Activated CD4-positive, alpha-beta T cell treated with anti-CD3 and anti-CD28 coated beads for 36 hours (primary cell): Measurements from ENCODE around the gene CD320. TPM values are rescaled to one million over a fixed set of nuclear protein-coding genes. Genes with fewer than 3 reads are reported as not detected.
A peak's percentile ranks its signal among the peaks of the same experiment; 100 is the strongest.
"Not testable (repeated sequence)": the region's sequence is repeated elsewhere in the genome, so short reads cannot be mapped to it uniquely, and the experiment has no call there.

Source experiments
- ATAC-seq: fragments of 200-7000 bp; cut with Tn5 transposase; one replicate; pipeline ENCODE4 v1.10.0; 2021; ENCODE audit warnings: mild to moderate bottlenecking, moderate library complexity
- CTCF ChIA-PET: fragments of 350-600 bp; sonication (Branson Sonifier 250); formaldehyde crosslinking; loops from one replicate; lab custom pipeline; 2021; ENCODE audit warnings: antibody characterized with exemption; lab: Charles Lee
- POLR2A ChIA-PET: fragments of 350-600 bp; sonication (Branson Sonifier 250); formaldehyde crosslinking; loops from one replicate; lab custom pipeline; 2021; ENCODE audit warnings: antibody characterized with exemption, inconsistent platforms; lab: Charles Lee
- DNase-seq: peaks from one replicate; pipeline ENCODE4 v3.0.0-alpha.2; 2020
- H3K27ac Mint-ChIP-seq: one replicate; pipeline ENCODE4 v1.8.0; 2021; ENCODE audit warnings: mixed read lengths
- H3K27me3 Mint-ChIP-seq: one replicate; pipeline ENCODE4 v1.8.0; 2021; ENCODE audit warnings: mixed read lengths
- H3K36me3 Mint-ChIP-seq: one replicate; pipeline ENCODE4 v1.8.0; 2021; ENCODE audit warnings: low read depth, mixed read lengths
- H3K4me1 Mint-ChIP-seq: one replicate; pipeline ENCODE4 v1.8.0; 2021; ENCODE audit warnings: mixed read lengths
- H3K4me3 Mint-ChIP-seq: one replicate; pipeline ENCODE4 v1.8.0; 2021; ENCODE audit warnings: mild to moderate bottlenecking, moderate library complexity, mixed read lengths
- H3K9me3 Mint-ChIP-seq: one replicate; pipeline ENCODE4 v1.8.0; 2021; ENCODE audit warnings: low read depth, mixed read lengths
- intact Hi-C, 2 experiments: fragments of 100-400 bp; cut with DNase I in 1 of 2; cut with micrococcal nuclease in 1 of 2; formaldehyde crosslinking; loops; one replicate each; pipeline versions ENCODE4 v1.14.2 to v1.15.1; 2022 to 2024; cut with DNase I, micrococcal nuclease
- total RNA-seq, 2 experiments: library from RNA; stranded (reverse); gene quantifications; one replicate each; pipeline ENCODE4 v1.2.3, GENCODE V29; 2021

The CD320 gene
- total RNA-seq: 10 to 100 TPM; 39.9 to 41.4 TPM

DNA sequence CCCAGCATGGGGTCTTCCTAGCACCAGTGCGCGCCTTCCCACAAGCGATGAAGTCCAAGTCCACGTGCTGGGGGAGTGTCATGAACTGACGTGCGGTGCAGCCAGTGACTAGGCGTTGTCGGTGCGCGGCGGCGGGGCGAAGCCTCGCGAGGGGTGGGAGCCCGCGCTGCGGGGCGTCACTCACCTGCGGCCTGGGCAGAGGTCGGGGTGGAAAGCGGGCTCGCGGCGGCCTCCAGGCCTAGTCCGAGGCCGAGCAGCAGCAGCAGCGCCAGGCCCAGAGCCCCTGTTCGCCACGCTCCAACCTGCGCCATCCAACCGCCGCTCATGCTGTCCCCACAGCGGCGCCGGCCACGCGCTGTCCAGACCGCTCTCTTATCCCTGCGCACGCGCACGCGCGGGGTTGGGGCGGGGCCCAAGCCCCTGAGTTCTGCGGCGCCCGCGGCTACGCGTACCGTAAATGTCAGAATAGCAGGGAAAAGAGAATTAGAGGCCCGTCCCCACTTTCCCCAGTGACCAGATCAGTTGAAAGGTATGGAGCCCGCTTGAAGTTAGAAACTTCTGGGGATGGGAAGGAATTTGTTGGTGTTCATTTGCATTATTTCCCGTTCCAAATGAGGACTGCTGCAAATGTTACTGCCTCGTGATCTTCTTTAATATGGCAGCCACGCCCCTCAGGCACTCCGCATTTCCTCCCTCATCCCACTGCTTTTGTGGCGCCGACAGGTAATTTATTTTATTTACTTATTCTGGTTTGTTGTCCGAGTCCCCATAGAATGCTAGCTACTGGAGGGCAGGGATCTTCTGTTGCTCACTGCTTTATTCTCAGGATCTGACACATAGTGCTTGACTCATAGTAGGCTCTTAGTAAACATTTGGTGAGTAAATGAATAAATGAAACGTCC is at the start of gene CD320:
Gene CD320 (minus strand): TSS at position 394 of the 902 bp plus-strand sequence. CDS start 68 bp downstream, at position 326.
- CTCF ChIA-PET: interaction anchor here (0.7 to 1.2 kb wide), 3 partner anchors 12 to 42 kb away, joined by 3 to 4 read pairs (median 3); partner anchors contain the start of gene KANK3

DNA sequence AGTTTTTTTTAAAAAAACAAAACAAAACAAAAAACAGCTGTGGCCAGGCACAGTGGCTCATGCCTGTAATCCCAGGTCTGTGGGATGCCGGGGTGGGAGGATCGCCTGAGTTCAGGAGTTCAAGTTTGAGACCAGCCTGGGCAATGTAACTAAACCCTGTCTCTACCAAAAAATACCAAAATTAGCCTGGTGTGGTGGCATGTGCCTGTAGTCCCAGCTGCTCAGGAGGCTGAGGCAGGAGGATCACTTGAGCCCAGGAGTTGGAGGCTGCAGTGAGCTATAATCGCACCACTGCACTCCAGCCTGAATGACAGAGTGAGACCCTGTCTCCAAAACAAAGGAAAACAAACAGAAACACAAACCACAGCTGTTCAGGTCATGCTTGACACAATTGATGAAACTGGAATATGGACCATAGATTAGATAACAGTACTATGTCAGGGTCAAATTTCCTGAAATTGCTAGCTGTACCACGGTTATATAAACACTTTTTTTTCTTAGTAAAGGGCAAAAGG is 48.9 kb upstream of the CD320 start:
- peaks cover 6% of the 10 kb centered on the region for H3K27me3 Mint-ChIP-seq
- H3K36me3 Mint-ChIP-seq: no peaks in the 10 kb centered on the region
- ChIA-PET POLR2A (interaction anchor here (0.6 kb wide), 1 partner anchor 9 kb away, joined by 8 read pairs; no protein-coding TSS in a partner anchor), CTCF (interaction anchor here (0.6 to 1.5 kb wide), 5 partner anchors 21 to 307 kb away, joined by 3 read pairs; no protein-coding TSS in a partner anchor)
- intact Hi-C loops: loop anchor here in 1 of 2 experiments (10.0 kb wide), 1 partner anchor 148 kb away; the partner anchor contains the start of gene PRAM1
- no peak overlapping the region for H3K4me3 Mint-ChIP-seq
- DNase-seq (no peak), ATAC-seq (no peak)
- H3K4me1 Mint-ChIP-seq: peaks cover 10% of the 10 kb centered on the region
- no peaks in the 10 kb centered on the region for H3K9me3 Mint-ChIP-seq
- H3K27ac Mint-ChIP-seq: no peak overlapping the region

More for the DNA sequence above, at the start of gene CD320:
- DNase-seq: peak; percentile 90
- ATAC-seq: peak; percentile 91
- Mint-ChIP-seq H3K9me3 (no peaks in the 10 kb centered on the region), H3K27ac (peak within 1 kb of the TSS; percentile 79), H3K36me3 (peaks cover 33% of the 10 kb centered on the region), H3K4me3 (peak within 1 kb of the TSS; percentile 90), H3K4me1 (peaks cover 34% of the 10 kb centered on the region), H3K27me3 (no peaks in the 10 kb centered on the region)
- intact Hi-C loops: loop anchor here (1.0 to 5.0 kb wide), 3 partner anchors 13 to 82 kb away; partner anchors contain the start of genes NDUFA7 (in 2 of the 2), RAB11B (in 2 of the 2) and RPS28 (in 2 of the 2)
- POLR2A ChIA-PET: no interaction called here

DNA sequence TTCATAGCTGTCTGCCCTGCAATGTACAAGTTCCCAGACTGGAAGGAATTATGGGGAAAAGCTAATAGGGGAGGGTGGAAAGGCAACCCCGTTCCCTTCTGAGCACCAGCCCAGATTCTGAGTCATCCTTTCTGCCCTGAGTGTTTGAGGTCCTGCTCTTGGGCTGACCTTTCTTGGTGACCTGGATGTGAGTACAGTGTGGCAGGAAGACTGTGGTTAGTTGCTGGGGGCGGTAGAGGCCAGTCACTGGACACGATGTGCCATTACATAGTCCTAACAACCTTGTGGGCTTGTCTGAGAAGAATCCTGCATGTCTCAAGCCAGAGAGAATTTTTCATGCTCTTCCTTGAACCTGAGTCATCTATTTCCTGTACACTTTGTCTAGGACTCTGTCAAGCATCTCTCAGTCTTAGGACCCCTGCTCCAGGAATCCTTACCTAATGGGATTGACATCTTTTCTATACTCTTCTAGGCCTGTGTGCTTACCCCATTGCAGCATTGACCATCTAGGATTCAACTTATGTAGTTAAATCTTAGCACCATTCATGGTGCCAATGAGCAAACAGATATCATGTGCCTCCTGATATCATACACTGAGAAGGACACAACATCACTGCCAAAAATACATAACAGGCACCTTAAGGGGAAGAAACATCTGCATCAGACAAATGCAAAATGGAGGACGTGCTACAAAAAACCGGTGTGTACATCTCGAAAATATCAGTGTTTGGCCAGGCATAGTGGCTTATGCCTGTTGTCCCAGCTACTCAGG is 47.7 kb upstream of the CD320 start:
- H3K27me3 Mint-ChIP-seq: peaks cover 9% of the 10 kb centered on the region
- ATAC-seq (no peak), DNase-seq (no peak)
- H3K36me3 Mint-ChIP-seq: no peaks in the 10 kb centered on the region
- peaks cover 6% of the 10 kb centered on the region for H3K4me1 Mint-ChIP-seq
- H3K27ac Mint-ChIP-seq: no peak overlapping the region
- H3K9me3 Mint-ChIP-seq: no peaks in the 10 kb centered on the region
- POLR2A ChIA-PET: interaction anchor here (0.6 kb wide), 1 partner anchor 122 kb away, joined by 3 read pairs; no protein-coding TSS in a partner anchor
- H3K4me3 Mint-ChIP-seq: no peak overlapping the region
- intact Hi-C loops: loop anchor here (2.0 to 10.0 kb wide), 2 partner anchors 149 to 225 kb away; partner anchors contain the start of gene PRAM1 (in 1 of the 2)
- CTCF ChIA-PET: interaction anchor here (0.7 to 3.8 kb wide), 7 partner anchors 9 to 223 kb away, joined by 3 to 37 read pairs (median 10); partner anchors contain the start of genes ANGPTL4 and KANK3

DNA sequence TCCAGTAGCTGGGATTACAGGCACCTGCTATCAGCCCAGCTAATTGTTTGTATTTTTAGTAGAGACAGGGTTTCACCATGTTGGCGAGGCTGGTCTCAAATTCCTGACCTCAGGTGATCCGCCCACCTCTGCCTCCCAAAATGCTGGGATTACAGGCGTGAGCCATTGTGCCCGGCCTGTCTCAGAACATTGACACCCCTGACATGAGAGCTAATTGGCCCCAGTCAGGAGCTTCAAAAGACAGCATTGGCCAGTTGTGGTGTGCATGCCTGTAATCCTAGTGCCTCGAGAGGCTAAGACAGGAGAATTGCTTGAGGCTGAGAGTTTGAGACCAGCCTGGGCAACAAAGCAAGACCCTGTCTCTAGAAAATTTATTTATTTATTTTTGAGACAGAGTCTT is 44.7 kb upstream of the CD320 start:
- not testable (repeated sequence) for H3K4me1 Mint-ChIP-seq, ATAC-seq, H3K4me3 Mint-ChIP-seq, H3K27ac Mint-ChIP-seq, DNase-seq, H3K36me3 Mint-ChIP-seq, H3K9me3 Mint-ChIP-seq
- intact Hi-C loops: loop anchor here in 1 of 2 experiments (10.0 kb wide), 1 partner anchor 152 kb away; the partner anchor contains the start of gene PRAM1
- ChIA-PET POLR2A (interaction anchor here (0.6 kb wide), 1 partner anchor 430 kb away, joined by 6 read pairs; no protein-coding TSS in a partner anchor), CTCF (interaction anchor here (0.7 to 3.8 kb wide), 21 partner anchors 9 to 229 kb away, joined by 3 to 37 read pairs (median 8); partner anchors contain the start of genes ANGPTL4, KANK3 and MARCHF2)
- peaks cover 16% of the 10 kb centered on the region for H3K27me3 Mint-ChIP-seq

DNA sequence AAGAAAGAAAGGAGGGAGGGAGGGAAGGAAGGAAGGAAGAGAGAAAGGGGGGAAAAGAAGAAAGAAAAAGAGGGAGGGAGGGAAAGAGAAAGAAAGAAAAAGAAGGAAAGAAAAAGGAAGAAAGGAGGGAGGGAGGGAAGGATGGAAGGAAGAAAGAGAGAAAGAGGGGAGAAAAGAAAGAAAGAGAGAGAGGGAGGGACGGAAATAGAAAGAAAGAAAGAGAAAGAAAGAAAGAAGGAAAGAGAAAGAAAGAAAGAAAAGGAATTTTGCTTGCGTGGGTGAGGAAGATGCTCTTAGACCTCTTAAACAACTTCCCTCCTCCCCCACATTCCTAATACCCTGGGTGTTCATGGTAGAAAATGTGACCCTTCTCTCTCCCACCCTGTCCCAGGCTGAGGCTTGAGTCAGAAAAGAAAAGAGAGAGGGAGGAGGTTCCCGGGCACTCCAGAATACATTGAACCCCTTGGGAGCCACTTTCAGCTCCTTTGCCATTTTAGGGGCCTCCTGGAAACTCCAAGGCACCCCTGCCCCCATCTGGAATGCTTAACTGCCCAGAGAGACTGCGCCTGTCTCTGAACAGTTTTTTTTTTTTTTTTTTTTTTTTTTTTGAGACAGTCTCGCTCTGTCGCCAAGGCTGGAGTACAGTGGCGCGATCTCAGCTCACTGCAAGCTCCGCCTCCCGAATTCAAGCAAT is 44.1 kb upstream of the CD320 start:
- ChIA-PET CTCF (interaction anchor here (0.6 to 3.8 kb wide), 10 partner anchors 9 to 229 kb away, joined by 3 to 37 read pairs (median 8); partner anchors contain the start of genes ANGPTL4 and KANK3), POLR2A (interaction anchor here (0.6 kb wide), 1 partner anchor 429 kb away, joined by 6 read pairs; no protein-coding TSS in a partner anchor)
- Mint-ChIP-seq H3K27ac (no peak overlapping the region), H3K36me3 (no peaks in the 10 kb centered on the region), H3K27me3 (peaks cover 16% of the 10 kb centered on the region), H3K4me3 (no peak overlapping the region), H3K9me3 (no peaks in the 10 kb centered on the region), H3K4me1 (peaks cover 6% of the 10 kb centered on the region)
- ATAC-seq (no peak), DNase-seq (no peak)
- intact Hi-C loops: loop anchor here in 1 of 2 experiments (10.0 kb wide), 1 partner anchor 153 kb away; the partner anchor contains the start of gene PRAM1

DNA sequence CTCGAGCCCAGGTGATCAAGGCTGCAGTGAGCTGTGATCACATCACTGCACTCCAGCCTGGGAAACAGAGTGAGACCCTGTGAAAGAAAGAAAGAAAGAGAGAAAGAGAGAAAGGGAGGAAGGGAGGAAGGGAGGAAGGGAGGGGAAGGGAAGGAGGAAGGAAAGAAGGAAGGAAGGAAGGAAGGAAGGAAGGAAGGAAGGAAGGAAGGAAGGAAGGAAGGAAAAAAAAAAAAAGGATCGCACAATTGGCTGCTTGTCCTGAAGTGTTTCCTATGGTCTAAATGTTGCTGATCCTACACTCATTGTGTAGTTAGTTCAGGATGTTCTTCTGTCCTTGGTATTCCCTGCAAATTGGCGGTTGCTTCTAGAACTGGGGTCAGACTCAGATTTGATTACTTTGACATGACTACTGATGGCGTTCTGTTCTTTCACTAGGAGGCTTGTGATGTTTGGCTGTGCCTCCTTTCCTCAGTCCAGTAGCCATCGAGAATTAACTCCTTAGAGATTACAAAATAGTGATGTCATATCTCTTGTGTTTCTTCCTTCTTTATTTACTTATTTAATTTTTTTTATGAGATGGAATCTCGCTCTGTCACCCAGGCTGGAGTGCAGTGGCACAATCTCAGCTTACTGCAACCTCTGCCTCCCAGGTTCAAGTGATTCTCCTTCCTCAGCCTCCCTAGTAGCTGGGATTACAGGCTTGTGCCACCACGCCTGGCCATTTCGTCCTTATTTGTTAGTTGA is 41.6 kb upstream of the CD320 start:
- H3K9me3 Mint-ChIP-seq, ATAC-seq, H3K4me3 Mint-ChIP-seq, POLR2A ChIA-PET, H3K36me3 Mint-ChIP-seq, DNase-seq, H3K4me1 Mint-ChIP-seq, H3K27ac Mint-ChIP-seq: not testable (repeated sequence)
- H3K27me3 Mint-ChIP-seq: peaks cover 18% of the 10 kb centered on the region
- intact Hi-C loops: loop anchor here in 1 of 2 experiments (10.0 kb wide), 1 partner anchor 155 kb away; the partner anchor contains the start of gene PRAM1
- CTCF ChIA-PET: interaction anchor here (0.6 to 1.3 kb wide), 2 partner anchors 13 to 15 kb away, joined by 3 to 4 read pairs; no protein-coding TSS in a partner anchor

DNA sequence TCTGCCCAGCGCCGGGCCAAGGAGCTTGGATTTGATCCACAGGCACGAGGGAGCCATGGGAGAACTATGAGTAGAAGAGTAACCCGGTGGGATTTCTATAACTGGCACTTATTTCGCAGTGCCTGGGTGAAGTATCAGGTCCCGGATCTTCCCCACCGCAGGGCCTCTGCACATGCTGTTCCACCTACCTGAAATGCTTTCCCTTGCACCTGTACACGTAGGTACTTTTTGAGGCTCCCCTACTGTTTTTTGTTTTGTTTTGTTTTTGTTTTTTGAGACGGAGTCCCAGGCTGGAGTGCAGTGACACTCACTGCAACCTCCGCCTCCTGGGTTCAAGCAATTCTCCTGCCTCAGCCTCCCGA is 35.3 kb upstream of the CD320 start:
- H3K4me3 Mint-ChIP-seq: peak overlapping the region; percentile 64
- intact Hi-C loops: loop anchor here (1.0 to 5.0 kb wide), 3 partner anchors 22 to 169 kb away; partner anchors contain the start of genes RAB11B (in 2 of the 2), NDUFA7 (in 1 of the 2), RPS28 (in 1 of the 2) and ZNF414 (in 1 of the 2)
- ATAC-seq: peak; percentile 2

DNA sequence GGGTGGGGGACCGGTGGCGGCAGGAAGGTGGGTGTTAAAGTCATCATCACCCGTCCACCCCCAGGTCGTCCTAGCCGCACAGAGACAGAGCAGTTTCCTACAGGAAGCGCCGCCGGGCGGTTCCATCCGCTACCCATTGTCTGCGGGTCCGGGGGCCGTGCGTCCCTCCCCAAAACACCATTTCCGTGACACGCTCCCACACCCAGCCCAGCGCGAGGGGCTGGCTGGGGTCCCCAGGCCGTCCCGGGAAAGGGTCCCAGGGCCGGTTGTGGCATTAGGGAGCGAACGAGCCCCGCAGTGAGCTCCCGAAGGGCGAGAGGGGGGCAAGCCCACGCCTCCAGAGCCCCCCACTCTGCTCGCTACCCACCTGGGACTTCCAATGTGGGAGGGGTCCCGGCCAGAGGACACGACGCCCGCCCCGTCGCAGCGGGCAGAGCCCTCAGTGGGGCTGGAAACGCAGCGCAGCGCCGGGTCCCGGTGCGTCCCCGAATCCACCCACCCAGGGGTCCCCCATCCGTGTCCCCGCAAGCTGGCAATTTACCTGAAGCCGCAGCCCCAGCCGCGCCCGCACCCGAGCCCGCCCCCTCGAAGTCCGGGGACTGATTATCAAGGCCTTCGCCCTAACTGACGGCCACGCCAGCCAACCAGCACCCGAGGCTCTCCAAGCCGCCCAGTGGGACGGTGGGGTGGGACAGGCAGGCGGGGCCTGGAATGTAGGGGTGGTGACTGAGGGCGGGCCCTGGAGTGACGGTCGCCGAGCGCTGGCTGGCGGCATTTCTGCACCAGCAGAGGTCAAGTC is 34.7 kb upstream of the CD320 start, which contains the start of gene KANK3:
Gene KANK3 (minus strand): TSS at position 579 of the 799 bp plus-strand sequence. CDS start 5,434 bp downstream, outside the sequence.
- H3K27me3 Mint-ChIP-seq: peaks cover 12% of the 10 kb centered on the region
- intact Hi-C loops: loop anchor here (1.0 to 5.0 kb wide), 3 partner anchors 22 to 169 kb away; partner anchors contain the start of genes RAB11B (in 2 of the 2), NDUFA7 (in 1 of the 2), RPS28 (in 1 of the 2) and ZNF414 (in 1 of the 2)
- ATAC-seq: peak; percentile 100
- H3K36me3 Mint-ChIP-seq: no peaks in the 10 kb centered on the region
- no peaks in the 10 kb centered on the region for H3K9me3 Mint-ChIP-seq
- ChIA-PET CTCF (interaction anchor here (1.3 to 5.1 kb wide), 3 partner anchors 8 to 34 kb away, joined by 3 to 37 read pairs (median 4); no protein-coding TSS in a partner anchor), POLR2A (interaction anchor here (0.6 kb wide), 1 partner anchor 113 kb away, joined by 4 read pairs; no protein-coding TSS in a partner anchor)
- H3K27ac Mint-ChIP-seq: no peak within 1 kb of the TSS
- peak within 1 kb of the TSS; percentile 64 for H3K4me3 Mint-ChIP-seq
- DNase-seq: peak; percentile 96
- H3K4me1 Mint-ChIP-seq: peaks cover 6% of the 10 kb centered on the region

More for the DNA sequence above, 35.3 kb upstream of the CD320 start:
- ChIA-PET CTCF (interaction anchor here (1.3 to 5.1 kb wide), 3 partner anchors 9 to 34 kb away, joined by 3 to 37 read pairs (median 4); no protein-coding TSS in a partner anchor), POLR2A (no interaction called here)
- no peaks in the 10 kb centered on the region for H3K36me3 Mint-ChIP-seq
- peaks cover 6% of the 10 kb centered on the region for H3K4me1 Mint-ChIP-seq
- no peaks in the 10 kb centered on the region for H3K9me3 Mint-ChIP-seq
- H3K27me3 Mint-ChIP-seq: peaks cover 9% of the 10 kb centered on the region
- no peak overlapping the region for H3K27ac Mint-ChIP-seq
- DNase-seq: no peak
